Spleen (tissue), 11 donors: ENCODE results near the gene AGPAT3. TPM values are rescaled to one million over a fixed set of nuclear protein-coding genes. Genes with fewer than 3 reads are reported as not detected.
A peak's percentile ranks its signal among the peaks of the same experiment; 100 is the strongest.

Source experiments
- DNase-seq: peaks from one replicate; pipeline ENCODE4 v3.0.0-alpha.2; 2020
- H3K27ac ChIP-seq, 8 donors: fragments of 200-600 bp; sonication (generic) in 7 of 8; 1 replicate in 4 of 8; 2 replicates in 4 of 8; pipeline versions ENCODE4 v1.5.0 to v1.8.0; 2016 to 2021; ENCODE audit warnings: inconsistent platforms in 4 of 8, mild to moderate bottlenecking in 4 of 8, moderate library complexity in 1 of 8
- H3K27me3 ChIP-seq, 7 donors: fragments of 200-600 bp; sonication (generic) in 6 of 7; replicated peaks in 1 of 7; 1 replicate in 4 of 7; 2 replicates in 3 of 7; pipeline versions ENCODE4 v1.5.0 to v1.8.0; 2016 to 2021; ENCODE audit warnings: inconsistent platforms in 3 of 7, mild to moderate bottlenecking in 1 of 7
- H3K36me3 ChIP-seq, 6 donors: fragments of 200-600 bp; sonication (generic) in 5 of 6; 1 replicate in 4 of 6; 2 replicates in 2 of 6; pipeline versions ENCODE4 v1.5.0 to v1.8.0; 2016 to 2021; ENCODE audit warnings: inconsistent platforms in 2 of 6
- H3K4me1 ChIP-seq, 6 donors: fragments of 200-600 bp; sonication (generic) in 5 of 6; 1 replicate in 3 of 6; 2 replicates in 3 of 6; pipeline versions ENCODE4 v1.5.0 to v1.8.0; 2016 to 2021; ENCODE audit warnings: inconsistent platforms in 3 of 6
- H3K4me3 ChIP-seq, 8 donors: fragments of 200-600 bp; sonication (generic) in 7 of 8; 1 replicate in 4 of 8; 2 replicates in 4 of 8; pipeline versions ENCODE4 v1.5.0 to v1.8.0; 2016 to 2021; ENCODE audit warnings: inconsistent platforms in 4 of 8, mild to moderate bottlenecking in 4 of 8, moderate library complexity in 2 of 8
- H3K9me3 ChIP-seq, 8 donors: fragments of 200-600 bp; sonication (generic) in 7 of 8; 1 replicate in 4 of 8; 2 replicates in 4 of 8; pipeline versions ENCODE4 v1.5.0 to v1.8.0; 2016 to 2021; ENCODE audit warnings: inconsistent platforms in 4 of 8
- POLR2A ChIP-seq, 3 donors: fragments of 450-650 bp; IDR thresholded peaks; one replicate each; pipeline ENCODE4 v1.5.1; 2017; ENCODE audit warnings: antibody characterized with exemption in 3 of 3, mild to moderate bottlenecking in 1 of 3
- POLR2AphosphoS5 ChIP-seq, 3 donors: sonication (generic); formaldehyde crosslinking; IDR thresholded peaks; one replicate each; pipeline ENCODE4 v1.5.1; 2017; ENCODE audit warnings: antibody characterized with exemption in 3 of 3
- WGBS, 5 donors: extraction: QIAGEN DNeasy Blood & Tissue Kit in 3 of 5; methylation state at CpG; one replicate each; pipeline versions ENCODE4 v1.1.5 to v1.1.7; 2013 to 2018; 5-methylcytosine and 5-hydroxymethylcytosine counted together
- intact Hi-C: fragments of 100-400 bp; cut with DNase I; formaldehyde crosslinking; loops from one replicate; pipeline ENCODE4 v1.15.0; 2023; ENCODE audit warnings: low total_unique reads
- polyA plus RNA-seq, 3 donors: library from polyadenylated mRNA; stranded (reverse); fragments of 200-250 nt; gene quantifications; one replicate each; pipeline ENCODE4 v1.2.1, GENCODE V29; 2013
- total RNA-seq, 7 donors: library from RNA; depleted of rRNA in 3 of 7; stranded (reverse); fragments of >200 nt in 3 of 7; fragmentation: NEBNext Ultra II Directional in 4 of 7; extraction: Animal tissue kit (Norgen Biotek cat#: 25700) in 4 of 7; gene quantifications; one replicate each; pipeline versions ENCODE4 v1.1.0 to v1.2.1, GENCODE V29; 2016 to 2021
- TF ChIP-seq, protein P1 (sequence below), 11 experiments: fragments of 200-600 bp in 7 of 11; fragments of 450-650 bp in 4 of 11; sonication (generic) in 4 of 11; IDR thresholded peaks in 8 of 11; conservative IDR thresholded peaks in 3 of 11; 1 replicate in 7 of 11; 2 replicates in 4 of 11; pipeline versions ENCODE4 v1.4.0 to v1.8.0; 2016 to 2021; ENCODE audit warnings: antibody characterized with exemption in 11 of 11, inconsistent platforms in 4 of 11, mild to moderate bottlenecking in 1 of 11
- donor health status: healthy with polysubstance abuse.
- donor health status: DM: no; HTN: no; CAD: no; lungs with moderate emphysema.
- donor health status: DM: no; HTN: no; CAD: no.
- donor health status: Bipolar disorder and iron deficiency.
- donor health status: healthy.
- donor health status: DM: no; HTN: no; CAD: no.
- donor health status: DM: yes; HTN: yes; CAD: no.

AGPAT3 gene
- total and polyA plus RNA-seq, 10 donors, result 6.9 to 92.0 (median 56.0) TPM

DNA sequence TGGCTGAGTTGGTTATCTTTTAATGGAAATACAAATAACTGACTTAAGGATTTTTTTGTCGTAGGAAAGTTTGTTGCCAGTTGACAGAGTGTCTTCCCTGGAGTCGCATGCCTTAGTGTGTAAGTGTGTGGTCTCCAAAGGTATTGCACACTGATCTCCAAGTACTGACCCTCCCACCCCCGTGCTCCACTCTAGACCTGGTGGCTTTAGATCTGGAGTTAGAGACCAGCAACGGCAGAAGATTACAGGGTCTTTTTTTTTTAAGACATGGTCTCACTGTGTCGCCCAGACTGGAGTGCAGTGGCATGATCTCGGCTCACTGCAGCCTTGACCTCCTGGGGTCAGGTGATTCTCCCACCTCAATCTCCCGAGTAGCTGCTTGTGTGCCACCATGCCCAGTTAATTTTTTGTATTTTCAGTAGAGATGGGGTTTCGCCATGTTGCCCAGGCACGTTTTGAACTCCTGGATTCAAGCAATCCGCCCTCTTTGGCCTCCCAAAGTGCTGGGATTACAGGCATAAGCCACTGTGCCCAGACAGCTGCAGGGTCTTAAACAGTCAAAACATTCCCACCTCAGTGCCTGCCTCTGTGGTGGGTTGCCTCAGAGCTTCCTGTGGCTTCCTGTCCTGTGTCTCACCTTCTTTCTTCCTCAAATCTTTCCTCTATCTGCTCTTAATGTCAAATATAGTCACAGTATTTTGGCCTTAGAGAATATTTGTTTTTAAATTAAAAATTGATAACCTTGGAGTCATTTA lies 154.0 kb downstream of the AGPAT3 start:
- TF ChIP-seq POLR2A (IDR thresholded peaks at IDR 0.05) (no peak), POLR2AphosphoS5 (IDR thresholded peaks at IDR 0.05) (no peak)
- TF ChIP-seq, protein P1, sequence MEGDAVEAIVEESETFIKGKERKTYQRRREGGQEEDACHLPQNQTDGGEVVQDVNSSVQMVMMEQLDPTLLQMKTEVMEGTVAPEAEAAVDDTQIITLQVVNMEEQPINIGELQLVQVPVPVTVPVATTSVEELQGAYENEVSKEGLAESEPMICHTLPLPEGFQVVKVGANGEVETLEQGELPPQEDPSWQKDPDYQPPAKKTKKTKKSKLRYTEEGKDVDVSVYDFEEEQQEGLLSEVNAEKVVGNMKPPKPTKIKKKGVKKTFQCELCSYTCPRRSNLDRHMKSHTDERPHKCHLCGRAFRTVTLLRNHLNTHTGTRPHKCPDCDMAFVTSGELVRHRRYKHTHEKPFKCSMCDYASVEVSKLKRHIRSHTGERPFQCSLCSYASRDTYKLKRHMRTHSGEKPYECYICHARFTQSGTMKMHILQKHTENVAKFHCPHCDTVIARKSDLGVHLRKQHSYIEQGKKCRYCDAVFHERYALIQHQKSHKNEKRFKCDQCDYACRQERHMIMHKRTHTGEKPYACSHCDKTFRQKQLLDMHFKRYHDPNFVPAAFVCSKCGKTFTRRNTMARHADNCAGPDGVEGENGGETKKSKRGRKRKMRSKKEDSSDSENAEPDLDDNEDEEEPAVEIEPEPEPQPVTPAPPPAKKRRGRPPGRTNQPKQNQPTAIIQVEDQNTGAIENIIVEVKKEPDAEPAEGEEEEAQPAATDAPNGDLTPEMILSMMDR (IDR thresholded peaks at IDR 0.05 in 8 of 11, conservative IDR thresholded peaks at IDR 0.05 in 3 of 11), result no peak
- no peaks in the 10 kb centered on the region for H3K9me3 ChIP-seq
- 59 to 69% (median 67%) methylated on average over 10 of the region's 10 CpGs for WGBS, 5 donors
- no peaks in the 10 kb centered on the region for H3K27me3 ChIP-seq
- H3K4me3 ChIP-seq, result no peak overlapping the region
- peaks cover 54 to 100% (median 92%) of the 10 kb centered on the region in 6 donors for H3K4me1 ChIP-seq
- peak overlapping the region in 3 of 8 donors; percentile 46 to 61 (median 47) for H3K27ac ChIP-seq
- intact Hi-C loops, result no loop called here
- no peaks in the 10 kb centered on the region for H3K36me3 ChIP-seq
- DNase-seq, result no peak

DNA sequence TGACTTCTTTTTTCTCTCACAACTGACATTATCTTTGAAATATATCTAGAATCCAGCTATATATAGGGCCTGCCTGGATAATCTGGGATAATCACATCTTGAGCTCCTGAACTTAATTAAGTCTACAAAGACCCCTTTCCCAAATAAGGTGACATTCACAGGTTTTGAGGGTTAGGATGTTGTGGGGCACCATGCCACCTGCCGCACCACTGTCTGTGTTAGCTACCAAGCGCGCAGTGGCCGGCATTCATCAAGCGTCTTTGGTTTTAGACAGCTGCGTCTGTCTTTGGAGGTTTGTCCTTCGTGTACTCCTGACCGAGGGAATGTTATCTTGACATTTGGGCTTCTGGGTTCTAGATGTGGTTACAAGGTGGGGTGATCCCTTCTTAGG lies 154.5 kb downstream of the AGPAT3 start:
- Histone ChIP-seq H3K27ac (peak overlapping the region in 2 of 8 donors; percentile 46 to 47), H3K4me1 (peaks cover 48 to 100% (median 92%) of the 10 kb centered on the region in 6 donors), H3K27me3 (no peaks in the 10 kb centered on the region), H3K36me3 (no peaks in the 10 kb centered on the region), H3K4me3 (no peak overlapping the region), H3K9me3 (no peaks in the 10 kb centered on the region)
- TF ChIP-seq, protein P1 (IDR thresholded peaks at IDR 0.05 in 8 of 11, conservative IDR thresholded peaks at IDR 0.05 in 3 of 11), result no peak
- TF ChIP-seq POLR2A (IDR thresholded peaks at IDR 0.05) (no peak), POLR2AphosphoS5 (IDR thresholded peaks at IDR 0.05) (no peak)
- WGBS, 5 donors, result 89 to 97% (median 93%) methylated on average over 8 of the region's 8 CpGs
- no peak for DNase-seq
- intact Hi-C loops, result no loop called here

DNA sequence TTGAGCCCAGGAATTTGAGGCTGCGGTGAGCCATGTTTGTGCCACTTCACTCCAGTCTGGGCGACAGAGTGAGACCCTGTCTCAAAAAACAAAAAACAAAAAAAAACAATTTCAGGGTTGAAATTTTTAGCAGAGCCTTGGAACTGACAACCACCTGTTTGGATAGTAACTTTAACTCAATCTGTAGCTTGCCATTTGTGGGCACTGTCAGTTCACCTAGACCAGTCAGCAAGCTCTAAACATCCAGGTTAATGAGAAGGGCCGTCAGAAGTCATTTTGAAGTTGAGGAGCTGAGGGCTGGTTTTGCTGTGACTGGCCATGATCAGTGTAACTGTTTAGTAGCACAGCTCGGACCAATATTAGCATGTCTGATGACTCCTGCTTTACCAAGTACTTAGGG lies 155.5 kb downstream of the AGPAT3 start:
- Histone ChIP-seq H3K4me1 (peaks cover 46 to 100% (median 92%) of the 10 kb centered on the region in 6 donors), H3K4me3 (no peak overlapping the region), H3K9me3 (no peaks in the 10 kb centered on the region), H3K27me3 (no peaks in the 10 kb centered on the region), H3K36me3 (no peaks in the 10 kb centered on the region), H3K27ac (peak overlapping the region in 3 of 8 donors; percentile 2 to 65 (median 55))
- TF ChIP-seq POLR2AphosphoS5 (IDR thresholded peaks at IDR 0.05) (no peak), POLR2A (IDR thresholded peaks at IDR 0.05) (no peak)
- TF ChIP-seq, protein P1 (IDR thresholded peaks at IDR 0.05 in 8 of 11, conservative IDR thresholded peaks at IDR 0.05 in 3 of 11), result no peak
- no peak for DNase-seq
- intact Hi-C loops, result no loop called here
- 79 to 88% (median 84%) methylated on average over 4 of the region's 4 CpGs for WGBS, 5 donors

DNA sequence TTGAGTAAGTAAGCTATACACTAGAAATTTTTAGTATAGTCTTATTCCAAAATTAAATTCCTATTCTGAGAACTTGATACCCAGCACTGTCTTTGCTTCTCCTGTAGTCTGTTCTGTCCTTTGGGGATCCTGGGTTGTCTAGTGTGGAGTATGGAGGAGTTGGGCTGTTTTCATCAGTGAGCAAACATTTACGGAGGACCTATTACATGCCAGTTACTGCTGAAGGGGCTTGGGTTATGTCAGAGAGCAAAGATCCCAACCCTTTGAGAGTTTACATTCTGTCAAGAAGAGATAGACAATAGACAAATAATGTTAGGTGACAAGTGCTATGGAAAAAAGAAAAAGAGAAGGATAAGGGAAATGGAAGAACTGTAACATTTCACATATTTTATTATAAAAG lies 156.0 kb downstream of the AGPAT3 start:
- Histone ChIP-seq H3K27ac (peak overlapping the region in 6 of 8 donors; percentile 2 to 65 (median 30)), H3K9me3 (no peaks in the 10 kb centered on the region), H3K4me1 (peaks cover 44 to 100% (median 90%) of the 10 kb centered on the region in 6 donors), H3K36me3 (no peaks in the 10 kb centered on the region), H3K4me3 (no peak overlapping the region), H3K27me3 (no peaks in the 10 kb centered on the region)
- WGBS, 5 donors, result 76 to 89% (median 81%) methylated on average over 1 of the region's 1 CpG
- TF ChIP-seq, protein P1 (IDR thresholded peaks at IDR 0.05 in 8 of 11, conservative IDR thresholded peaks at IDR 0.05 in 3 of 11), result no peak
- TF ChIP-seq POLR2AphosphoS5 (IDR thresholded peaks at IDR 0.05) (no peak), POLR2A (IDR thresholded peaks at IDR 0.05) (no peak)
- no peak for DNase-seq
- intact Hi-C loops, result no loop called here
